ENCODE data around the gene PRKD2.

Gene PRKD2

DNA sequence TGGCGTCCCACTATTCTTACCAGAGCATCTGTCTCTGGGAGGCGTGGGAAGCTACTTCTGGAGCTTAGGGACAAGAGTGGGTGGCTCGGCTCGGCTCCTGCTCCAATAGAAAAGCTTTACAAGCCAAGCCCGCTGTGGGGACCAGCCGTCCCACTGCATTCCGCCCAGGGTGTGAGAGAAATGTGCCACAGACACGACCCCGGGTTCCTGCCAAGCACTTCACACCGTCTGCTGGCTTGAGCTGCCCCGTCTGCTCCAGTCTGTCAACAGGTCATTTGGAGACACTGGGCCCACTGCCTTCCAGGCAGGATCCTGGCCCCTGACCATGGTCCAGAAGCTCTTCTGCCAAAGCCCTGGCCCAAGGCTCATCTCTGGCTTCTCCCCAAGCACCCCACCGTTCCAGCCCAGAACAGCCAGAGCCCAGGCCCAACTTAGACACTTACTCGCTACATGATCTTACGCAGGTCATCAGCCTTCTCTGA lies 22.4 kb upstream of the PRKD2 start:
- no peaks in the 10 kb centered on the region for H3K9me3 ChIP-seq (ENCODE audit: insufficient read depth, low read length)
- H2AFZ ChIP-seq (ENCODE audit: low read depth, low read length), result no peak overlapping the region
- H3K4me1 ChIP-seq (ENCODE audit: low read length), result peaks cover 5% of the 10 kb centered on the region
- peaks cover 72% of the 10 kb centered on the region for H4K20me1 ChIP-seq (ENCODE audit: insufficient read depth, low read length)
- H3K27ac ChIP-seq (ENCODE audit: low read length), result no peak overlapping the region
- no peaks in the 10 kb centered on the region for H3K27me3 ChIP-seq (ENCODE audit: low read depth, low read length)
- H3K36me3 ChIP-seq (replicated peaks; ENCODE audit: low read depth, low read length), result peaks cover 39% of the 10 kb centered on the region
- H3K4me2 ChIP-seq (ENCODE audit: low read length), result no peak overlapping the region
- H3K9ac ChIP-seq (ENCODE audit: low read length), result no peak overlapping the region
- no peak for TF ChIP-seq EZH2phosphoT487 (IDR thresholded peaks at IDR 0.05; ENCODE audit: low read depth)
- TF ChIP-seq, protein P1, sequence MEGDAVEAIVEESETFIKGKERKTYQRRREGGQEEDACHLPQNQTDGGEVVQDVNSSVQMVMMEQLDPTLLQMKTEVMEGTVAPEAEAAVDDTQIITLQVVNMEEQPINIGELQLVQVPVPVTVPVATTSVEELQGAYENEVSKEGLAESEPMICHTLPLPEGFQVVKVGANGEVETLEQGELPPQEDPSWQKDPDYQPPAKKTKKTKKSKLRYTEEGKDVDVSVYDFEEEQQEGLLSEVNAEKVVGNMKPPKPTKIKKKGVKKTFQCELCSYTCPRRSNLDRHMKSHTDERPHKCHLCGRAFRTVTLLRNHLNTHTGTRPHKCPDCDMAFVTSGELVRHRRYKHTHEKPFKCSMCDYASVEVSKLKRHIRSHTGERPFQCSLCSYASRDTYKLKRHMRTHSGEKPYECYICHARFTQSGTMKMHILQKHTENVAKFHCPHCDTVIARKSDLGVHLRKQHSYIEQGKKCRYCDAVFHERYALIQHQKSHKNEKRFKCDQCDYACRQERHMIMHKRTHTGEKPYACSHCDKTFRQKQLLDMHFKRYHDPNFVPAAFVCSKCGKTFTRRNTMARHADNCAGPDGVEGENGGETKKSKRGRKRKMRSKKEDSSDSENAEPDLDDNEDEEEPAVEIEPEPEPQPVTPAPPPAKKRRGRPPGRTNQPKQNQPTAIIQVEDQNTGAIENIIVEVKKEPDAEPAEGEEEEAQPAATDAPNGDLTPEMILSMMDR (IDR thresholded peaks at IDR 0.05; ENCODE audit: low read depth, low read length), result no peak
- H3K79me2 ChIP-seq (ENCODE audit: low read length), result peaks cover 81% of the 10 kb centered on the region
- H3K4me3 ChIP-seq (ENCODE audit: low read length), result no peak overlapping the region

DNA sequence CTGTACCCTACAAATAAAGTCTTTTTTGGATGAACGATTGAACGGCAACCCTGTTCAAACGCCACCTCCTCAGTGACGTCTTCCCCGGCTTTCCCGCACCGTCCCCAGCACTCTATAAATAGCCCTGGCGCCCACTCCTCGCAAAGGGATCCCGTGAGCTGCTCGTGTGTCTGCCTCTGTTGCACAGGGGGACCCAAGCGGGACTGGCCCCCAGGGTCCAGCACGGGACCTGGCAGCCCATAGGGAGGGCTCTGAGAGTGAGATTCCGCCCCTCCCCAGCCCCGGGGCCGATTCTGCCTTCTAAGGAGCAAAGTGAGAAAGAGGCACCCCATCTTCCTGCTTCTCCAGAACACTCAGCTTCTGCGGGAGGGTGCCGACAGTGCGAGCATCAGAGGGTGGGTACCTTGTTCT lies 20.9 kb upstream of the PRKD2 start:
- Histone ChIP-seq H3K79me2 (ENCODE audit: low read length) (peaks cover 81% of the 10 kb centered on the region), H4K20me1 (ENCODE audit: insufficient read depth, low read length) (peaks cover 73% of the 10 kb centered on the region), H3K4me3 (ENCODE audit: low read length) (no peak overlapping the region), H3K4me2 (ENCODE audit: low read length) (no peak overlapping the region), H3K27ac (ENCODE audit: low read length) (no peak overlapping the region), H3K4me1 (ENCODE audit: low read length) (no peaks in the 10 kb centered on the region), H3K9me3 (ENCODE audit: insufficient read depth, low read length) (no peaks in the 10 kb centered on the region), H3K36me3 (replicated peaks; ENCODE audit: low read depth, low read length) (peaks cover 53% of the 10 kb centered on the region), H2AFZ (ENCODE audit: low read depth, low read length) (no peak overlapping the region), H3K27me3 (ENCODE audit: low read depth, low read length) (no peaks in the 10 kb centered on the region), H3K9ac (ENCODE audit: low read length) (no peak overlapping the region)
- no peak for TF ChIP-seq EZH2phosphoT487 (IDR thresholded peaks at IDR 0.05; ENCODE audit: low read depth)

DNA sequence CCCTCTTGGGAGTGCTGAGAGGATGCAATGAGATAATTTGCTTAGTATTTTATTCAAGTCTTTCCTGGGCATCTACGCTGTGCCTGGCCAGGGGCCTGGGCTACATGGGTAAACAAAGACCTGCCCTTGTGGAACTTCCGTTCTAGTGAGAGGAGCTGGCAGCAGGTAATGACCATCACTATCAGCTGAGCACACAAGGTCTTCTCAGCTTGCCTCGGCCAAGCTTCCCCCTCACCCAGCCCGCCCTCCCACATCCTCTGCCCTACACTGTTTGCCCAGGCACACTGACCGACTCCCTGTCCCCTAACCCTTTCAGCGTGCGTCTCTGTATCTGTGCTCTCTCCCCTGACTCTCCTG lies 20.4 kb upstream of the PRKD2 start:
- Histone ChIP-seq H3K27ac (ENCODE audit: low read length) (no peak overlapping the region), H3K27me3 (ENCODE audit: low read depth, low read length) (no peaks in the 10 kb centered on the region), H3K9me3 (ENCODE audit: insufficient read depth, low read length) (no peaks in the 10 kb centered on the region), H3K4me3 (ENCODE audit: low read length) (no peak overlapping the region), H3K36me3 (replicated peaks; ENCODE audit: low read depth, low read length) (peaks cover 56% of the 10 kb centered on the region), H3K9ac (ENCODE audit: low read length) (no peak overlapping the region), H3K79me2 (ENCODE audit: low read length) (peaks cover 81% of the 10 kb centered on the region), H2AFZ (ENCODE audit: low read depth, low read length) (no peak overlapping the region), H3K4me2 (ENCODE audit: low read length) (no peak overlapping the region), H3K4me1 (ENCODE audit: low read length) (no peaks in the 10 kb centered on the region), H4K20me1 (ENCODE audit: insufficient read depth, low read length) (peaks cover 69% of the 10 kb centered on the region)
- no peak for TF ChIP-seq EZH2phosphoT487 (IDR thresholded peaks at IDR 0.05; ENCODE audit: low read depth)

DNA sequence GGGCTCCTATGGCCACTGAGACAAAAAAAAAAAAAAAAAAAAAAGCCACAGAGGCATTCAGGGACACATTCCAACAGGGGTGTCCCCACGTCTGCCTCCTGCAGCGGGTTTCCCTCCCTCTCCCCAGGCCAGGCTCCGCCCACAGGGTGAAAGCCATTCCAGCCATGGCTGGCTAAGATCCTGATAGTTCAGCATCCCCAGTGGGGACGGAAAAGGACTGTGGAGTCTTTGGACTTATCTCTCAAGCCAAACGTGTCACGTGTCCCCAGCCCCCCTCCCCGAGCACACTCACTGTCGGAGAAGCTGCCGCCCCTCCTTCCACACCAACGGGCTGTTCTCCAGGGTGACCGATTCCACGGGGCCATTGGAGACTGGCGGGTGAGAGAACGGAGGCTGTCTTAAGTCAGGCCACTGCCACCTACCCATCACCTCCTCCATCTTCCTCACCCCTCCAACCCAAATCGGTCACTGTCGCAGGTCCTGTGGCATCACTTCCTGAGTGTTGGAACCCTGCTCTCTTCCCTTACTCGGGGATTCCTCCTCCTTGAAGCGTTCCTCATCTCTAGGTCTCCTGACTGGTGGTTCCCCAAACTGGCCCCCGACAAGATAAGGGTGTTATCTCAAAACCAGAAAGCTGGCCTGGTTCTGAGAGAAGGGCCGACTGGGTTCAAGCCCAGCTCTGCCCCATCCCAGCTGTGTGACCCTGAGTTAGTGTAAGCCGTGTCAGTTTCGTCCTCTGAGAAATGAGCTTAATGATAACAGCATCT lies 19.8 kb upstream of the PRKD2 start:
- H2AFZ ChIP-seq (ENCODE audit: low read depth, low read length), result no peak overlapping the region
- no peak overlapping the region for H3K4me2 ChIP-seq (ENCODE audit: low read length)
- no peaks in the 10 kb centered on the region for H3K9me3 ChIP-seq (ENCODE audit: insufficient read depth, low read length)
- H4K20me1 ChIP-seq (ENCODE audit: insufficient read depth, low read length), result peaks cover 68% of the 10 kb centered on the region
- no peaks in the 10 kb centered on the region for H3K4me1 ChIP-seq (ENCODE audit: low read length)
- peaks cover 60% of the 10 kb centered on the region for H3K36me3 ChIP-seq (replicated peaks; ENCODE audit: low read depth, low read length)
- H3K9ac ChIP-seq (ENCODE audit: low read length), result no peak overlapping the region
- H3K27ac ChIP-seq (ENCODE audit: low read length), result no peak overlapping the region
- H3K4me3 ChIP-seq (ENCODE audit: low read length), result no peak overlapping the region
- no peak for TF ChIP-seq EZH2phosphoT487 (IDR thresholded peaks at IDR 0.05; ENCODE audit: low read depth)
- TF ChIP-seq, protein P1 (IDR thresholded peaks at IDR 0.05; ENCODE audit: low read depth, low read length), result no peak
- peaks cover 81% of the 10 kb centered on the region for H3K79me2 ChIP-seq (ENCODE audit: low read length)
- H3K27me3 ChIP-seq (ENCODE audit: low read depth, low read length), result no peaks in the 10 kb centered on the region

DNA sequence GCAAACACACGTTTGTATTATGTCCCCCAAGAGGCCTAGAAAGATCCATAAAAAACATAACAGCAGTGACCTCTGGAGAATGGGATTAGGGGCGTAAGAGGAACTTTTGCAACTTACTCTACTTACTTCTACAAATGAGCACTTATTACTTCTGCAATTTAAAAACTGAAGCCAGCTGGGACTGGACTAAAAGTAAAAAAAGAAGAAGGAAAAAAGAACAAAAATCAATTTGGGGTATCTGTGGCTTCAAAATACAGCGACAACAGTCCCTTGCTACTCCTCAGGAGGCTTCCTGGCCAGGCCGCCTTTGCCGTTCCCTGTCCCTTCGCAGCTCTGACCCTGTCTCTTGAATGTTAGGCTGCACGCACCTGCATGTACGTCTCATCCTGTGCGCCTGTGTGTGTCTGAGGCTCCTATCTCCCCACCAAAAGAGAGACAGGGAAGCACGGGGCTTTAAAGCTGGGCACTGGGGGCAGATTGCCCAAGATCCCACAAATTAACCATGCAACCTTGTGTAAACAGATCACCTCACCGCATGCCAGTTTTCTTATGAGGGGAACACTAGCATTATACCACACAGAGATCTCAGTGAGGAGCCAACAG lies 16.9 kb upstream of the PRKD2 start:
- Histone ChIP-seq H2AFZ (ENCODE audit: low read depth, low read length) (no peak overlapping the region), H3K27ac (ENCODE audit: low read length) (no peak overlapping the region), H3K9me3 (ENCODE audit: insufficient read depth, low read length) (no peaks in the 10 kb centered on the region), H3K9ac (ENCODE audit: low read length) (no peak overlapping the region), H3K4me2 (ENCODE audit: low read length) (no peak overlapping the region), H3K79me2 (ENCODE audit: low read length) (peaks cover 64% of the 10 kb centered on the region), H3K27me3 (ENCODE audit: low read depth, low read length) (no peaks in the 10 kb centered on the region), H3K4me1 (ENCODE audit: low read length) (no peaks in the 10 kb centered on the region), H3K36me3 (replicated peaks; ENCODE audit: low read depth, low read length) (peaks cover 75% of the 10 kb centered on the region), H4K20me1 (ENCODE audit: insufficient read depth, low read length) (peaks cover 69% of the 10 kb centered on the region), H3K4me3 (ENCODE audit: low read length) (no peak overlapping the region)
- no peak for TF ChIP-seq EZH2phosphoT487 (IDR thresholded peaks at IDR 0.05; ENCODE audit: low read depth)
- TF ChIP-seq, protein P1 (IDR thresholded peaks at IDR 0.05; ENCODE audit: low read depth, low read length), result no peak

All from OCI-LY3 (cell line).